GM12878 (cell line): ENCODE results near the gene TBC1D2B. TPM values are rescaled to one million over a fixed set of nuclear protein-coding genes. Genes with fewer than 3 reads are reported as not detected.

Experiments
- ATAC-seq: fragments of 200-7000 bp; cut with Tn5 transposase; 3 replicates; pipeline ENCODE4 v1.9.1; 2020; ENCODE audit warnings: mild to moderate bottlenecking, moderate library complexity
- BruUV-seq: library from RNA; stranded (reverse); fragments of 400-500 nt; replicated peaks from 2 replicates; lab custom pipeline; 2021; lab: Mats Ljungman, UMichigan
- CTCF ChIA-PET: fragments of 300-600 bp; sonication (Branson Sonifier 250); formaldehyde crosslinking; extraction: SDS; loops from one replicate; lab custom pipeline; 2021; ENCODE audit warnings: inconsistent platforms; lab: Yijun Ruan, JAX
- POLR2A ChIA-PET: fragments of 350-600 bp; formaldehyde crosslinking; extraction: SDS; loops from one replicate; lab custom pipeline; 2021; ENCODE audit warnings: inconsistent platforms; lab: Charles Lee
- RAD21 ChIA-PET: fragments of 300-600 bp; sonication (Branson Sonifier 250); formaldehyde crosslinking; loops from one replicate; lab custom pipeline; 2023; ENCODE audit warnings: antibody characterized with exemption; ENCODE audit not compliant: unreplicated experiment; lab: Charles Lee
- SMC1A ChIA-PET: fragments of 300-600 bp; sonication (Branson Sonifier 250); formaldehyde crosslinking; loops from one replicate; lab custom pipeline; 2023; ENCODE audit not compliant: unreplicated experiment, uncharacterized antibody; lab: Charles Lee
- DNase-seq: peaks from one replicate; pipeline ENCODE4 v3.0.0-alpha.2; 2011; ENCODE audit warnings: low read depth, low spot score
- FAIRE-seq: peaks from 3 replicates; lab custom pipeline; 2011; peaks lifted over from hg19 to GRCh38; lab: Jason Lieb, UNC
- H2AFZ ChIP-seq: 2 replicates; pipeline ENCODE4 v1.6.0; 2011; ENCODE audit warnings: low read depth, low read length, control low read depth; ENCODE audit not compliant: control insufficient read depth
- H3K27ac ChIP-seq: 2 replicates; pipeline ENCODE4 v1.5.1; 2011; ENCODE audit warnings: control low read depth; ENCODE audit not compliant: control insufficient read depth, insufficient read depth
- H3K27me3 ChIP-seq, 2 experiments: replicated peaks in 1 of 2; 2 replicates each; pipeline versions ENCODE4 v1.6.0 to v1.6.1; 2011; ENCODE audit warnings: low read length in 1 of 2; ENCODE audit not compliant: control insufficient read depth in 2 of 2, insufficient read depth in 2 of 2
- H3K36me3 ChIP-seq, 2 experiments: 2 replicates each; pipeline ENCODE4 v1.5.1; 2011; ENCODE audit warnings: low read length in 1 of 2; ENCODE audit not compliant: control insufficient read depth in 2 of 2, insufficient read depth in 2 of 2
- H3K4me1 ChIP-seq: 2 replicates; pipeline ENCODE4 v1.6.1; 2011; ENCODE audit warnings: mild to moderate bottlenecking, low read length, moderate library complexity, mixed read lengths; ENCODE audit not compliant: control insufficient read depth, insufficient read depth
- H3K4me2 ChIP-seq: 2 replicates; pipeline ENCODE4 v1.6.0; 2011; ENCODE audit warnings: control low read depth; ENCODE audit not compliant: control insufficient read depth, insufficient read depth
- H3K4me3 ChIP-seq: fragments of 200-600 bp; sonication (generic); 2 replicates; pipeline ENCODE4 v1.5.1; 2016
- H3K79me2 ChIP-seq: 2 replicates; pipeline ENCODE4 v1.6.0; 2011; ENCODE audit warnings: low read length; ENCODE audit not compliant: control insufficient read depth, insufficient read depth
- H3K9ac ChIP-seq: 2 replicates; pipeline ENCODE4 v1.8.0; 2011; ENCODE audit warnings: low read length, control low read depth, mixed read lengths; ENCODE audit not compliant: control insufficient read depth, insufficient read depth
- H3K9me3 ChIP-seq: replicated peaks from 3 replicates; pipeline ENCODE4 v1.5.1; 2011; ENCODE audit warnings: mild to moderate bottlenecking, low read length; ENCODE audit not compliant: control insufficient read depth, insufficient read depth
- H4K20me1 ChIP-seq: 2 replicates; pipeline ENCODE4 v1.6.0; 2011; ENCODE audit not compliant: control insufficient read depth, insufficient read depth
- ATF3 ChIP-seq: IDR thresholded peaks from 2 replicates; pipeline ENCODE4 v1.6.1; 2011; ENCODE audit warnings: low read depth, mild to moderate bottlenecking, low read length, moderate library complexity, borderline replicate concordance; ENCODE audit errors: extremely low read depth
- BHLHE40 ChIP-seq, 2 experiments: fragments of 450-650 bp in 1 of 2; IDR thresholded peaks; 2 replicates each; pipeline ENCODE4 v1.6.1; 2011 to 2017; ENCODE audit warnings: low read depth in 2 of 2, borderline replicate concordance in 1 of 2, improper control_type of control experiment in 1 of 2, low read length in 1 of 2, mild to moderate bottlenecking in 1 of 2
- CHD1 ChIP-seq: IDR thresholded peaks from 2 replicates; pipeline ENCODE4 v1.6.1; 2012; ENCODE audit warnings: low read depth, low read length, improper control_type of control experiment
- DPF2 ChIP-seq: fragments of 450-650 bp; IDR thresholded peaks from 2 replicates; pipeline ENCODE4 v1.6.1; 2017; ENCODE audit warnings: mild to moderate bottlenecking
- IRF4 ChIP-seq: IDR thresholded peaks from 2 replicates; pipeline ENCODE4 v1.6.1; 2011; ENCODE audit warnings: low read depth, low read length
- MAX ChIP-seq: IDR thresholded peaks from 2 replicates; pipeline ENCODE4 v1.6.1; 2012; ENCODE audit warnings: low read depth, low read length, improper control_type of control experiment
- MTA3 ChIP-seq: IDR thresholded peaks from 2 replicates; pipeline ENCODE4 v1.6.1; 2012; ENCODE audit warnings: low read length, inconsistent platforms, borderline replicate concordance
- PKNOX1 ChIP-seq: fragments of 450-650 bp; IDR thresholded peaks from 2 replicates; pipeline ENCODE4 v1.6.1; 2016; ENCODE audit warnings: mild to moderate bottlenecking
- PRDM15 ChIP-seq: fragments of 450-650 bp; formaldehyde crosslinking; IDR thresholded peaks from 2 replicates; pipeline ENCODE4 v1.4.0; 2020; ENCODE audit warnings: mild to moderate bottlenecking, moderate library complexity
- RBBP5 ChIP-seq: fragments of 200-600 bp; sonication (generic); conservative IDR thresholded peaks from 2 replicates; pipeline ENCODE4 v1.6.1; 2016
- SMAD1 ChIP-seq: fragments of 450-650 bp; IDR thresholded peaks from 2 replicates; pipeline ENCODE4 v1.6.1; 2018; ENCODE audit warnings: mild to moderate bottlenecking, low read depth; ENCODE audit not compliant: partially characterized antibody
- WGBS: methylation state at CpG from one replicate; pipeline ENCODE4 v1.1.6; 2016; ENCODE audit warnings: low lambda C conversion rate; ENCODE audit not compliant: insufficient replicate concordance, insufficient coverage; ENCODE audit errors: missing lambda C conversion rate; 5-methylcytosine and 5-hydroxymethylcytosine counted together
- in situ Hi-C: fragments of 300-500 bp; cut with MboI; formaldehyde crosslinking; loops from 9 replicates; pipeline ENCODE4 v1.14.3; 2018; ENCODE audit warnings: mixed read lengths
- intact Hi-C: fragments of 100-400 bp; cut with micrococcal nuclease; formaldehyde crosslinking; loops from one replicate; pipeline ENCODE4 v1.14.2; 2022; ENCODE audit not compliant: unreplicated experiment
- polyA plus RNA-seq, 11 experiments: library from polyadenylated mRNA; depleted of rRNA in 4 of 11; unstranded in 6 of 11; stranded (reverse) in 5 of 11; fragments of >200 nt; fragmentation: Nextera tagmentation in 4 of 11; fragmentation: Illumina TruSeq in 1 of 11; extraction: Ambion mirVana in 4 of 11; extraction: Trizol in 1 of 11; gene quantifications; 1 replicate in 1 of 11; 2 replicates in 10 of 11; pipeline versions ENCODE4 v1.2.1 to v1.2.3, GENCODE V29; 2011 to 2016; ENCODE audit warnings: inconsistent platforms in 2 of 11, missing spikeins in 2 of 11, low read depth in 1 of 11
- total RNA-seq, 4 experiments: library from RNA; depleted of rRNA in 3 of 4; stranded (reverse); fragments of >200 nt in 3 of 4; fragmentation: Illumina TruSeq in 1 of 4; extraction: Trizol in 1 of 4; gene quantifications; 2 replicates each; pipeline versions ENCODE4 v1.2.1 to v1.2.3, GENCODE V29; 2013 to 2021

TBC1D2B gene
- total and polyA plus RNA-seq, 10 of the 15 experiments (the other 5 are each of a cell fraction or from before 2014, with no cell fraction given): 1.3 to 53.4 (median 19.4) TPM

- TF ChIP-seq RBBP5: no peak
- TF ChIP-seq SMAD1: no peak
- no peak for TF ChIP-seq IRF4
Measured at GRCh38 chr15:78092261-78093041, 14.9 kb upstream of the TBC1D2B start, which contains the start of gene SH2D7 (continued).

- RAD21 ChIA-PET: interaction anchor here (0.7 to 1.6 kb wide), 3 partner anchors 14 to 149 kb away, joined by 3 to 5 read pairs (median 3); no protein-coding TSS in a partner anchor
- TF ChIP-seq CHD1: no peak
- no peak for TF ChIP-seq ATF3
- TF ChIP-seq PKNOX1: no peak
- no peak for TF ChIP-seq DPF2
- no peak for TF ChIP-seq BHLHE40 (IDR thresholded peaks at IDR 0.05; ENCODE audit: borderline replicate concordance in 1 of 2, low read depth in 2 of 2, low read length in 1 of 2)
- no peak for TF ChIP-seq MTA3
- TF ChIP-seq MAX: no peak
- no peak for TF ChIP-seq PRDM15 (CRISPR knock-in tag)
Measured at GRCh38 chr15:78090422-78091063, 13.0 kb upstream of the TBC1D2B start.

More at GRCh38 chr15:78090422-78091063, 13.0 kb upstream of the TBC1D2B start:
- 84% methylated on average over 3 of the region's 3 CpGs for WGBS
- H3K9me3 ChIP-seq: no peaks in the 10 kb centered on the region
- no peaks in the 10 kb centered on the region for H4K20me1 ChIP-seq
- H3K4me1 ChIP-seq: peaks cover 9% of the 10 kb centered on the region
- H3K36me3 ChIP-seq: no peaks in the 10 kb centered on the region
- no peak overlapping the region for H3K9ac ChIP-seq
- in situ Hi-C loops (no loop called here), intact Hi-C loops (no loop called here)
- no peak overlapping the region for H2AFZ ChIP-seq
- no peaks in the 10 kb centered on the region for H3K27me3 ChIP-seq
- no peak overlapping the region for H3K4me3 ChIP-seq
- FAIRE-seq: no peak
- no peaks in the 10 kb centered on the region for H3K79me2 ChIP-seq
- DNase-seq: no peak
- no peak overlapping the region for H3K27ac ChIP-seq
- BruUV-seq: no TSS peak
- ATAC-seq: no peak
- ChIA-PET SMC1A (interaction anchor here (0.8 to 2.2 kb wide), 7 partner anchors 9 to 30 kb away, joined by 3 to 8 read pairs (median 5); no protein-coding TSS in a partner anchor), POLR2A (interaction anchor here (0.5 to 0.8 kb wide), 2 partner anchors 10 to 63 kb away, joined by 3 read pairs; no protein-coding TSS in a partner anchor), CTCF (interaction anchor here (2.1 to 2.9 kb wide), 2 partner anchors 18 to 22 kb away, joined by 10 to 14 read pairs; no protein-coding TSS in a partner anchor)
- H3K4me2 ChIP-seq: no peak overlapping the region
